Lower leg skin (tissue), 4 donors: ENCODE results near the gene PRKCH. TPM values are rescaled to one million over a fixed set of nuclear protein-coding genes. Genes with fewer than 3 reads are reported as not detected.

Experiments used
- DNase-seq, 2 donors: peaks; one replicate each; pipeline ENCODE4 v3.0.0-alpha.2; 2019; ENCODE audit warnings: low spot score in 2 of 2
- H3K4me3 ChIP-seq: fragments of 200-600 bp; sonication (generic); 2 replicates; pipeline ENCODE4 v1.5.1; 2017; ENCODE audit warnings: mild to moderate bottlenecking, low read depth; ENCODE audit not compliant: poor library complexity, severe bottlenecking
- CTCF ChIP-seq, 3 donors: fragments of 450-650 bp; IDR thresholded peaks; one replicate each; pipeline ENCODE4 v1.5.1; 2016; ENCODE audit warnings: antibody characterized with exemption in 3 of 3, mild to moderate bottlenecking in 3 of 3, moderate library complexity in 2 of 3
- POLR2A ChIP-seq, 2 donors: fragments of 450-650 bp; IDR thresholded peaks; one replicate each; pipeline ENCODE4 v1.6.1; 2016 to 2017; ENCODE audit warnings: antibody characterized with exemption in 2 of 2, mild to moderate bottlenecking in 1 of 2, moderate library complexity in 1 of 2
- WGBS, 2 donors: methylation state at CpG; one replicate each; pipeline ENCODE4 v1.1.5; 2018; 5-methylcytosine and 5-hydroxymethylcytosine counted together
- intact Hi-C: fragments of 100-400 bp; cut with DNase I; formaldehyde crosslinking; loops from one replicate; pipeline ENCODE4 v1.15.0; 2023; ENCODE audit warnings: low total_unique reads
- total RNA-seq, 4 donors: library from RNA; depleted of rRNA; stranded (reverse); fragments of >200 nt; gene quantifications; one replicate each; pipeline ENCODE4 v1.1.0, GENCODE V29; 2016

Gene PRKCH
- total RNA-seq, 4 donors from 2014 or later: 57.3 to 103 (median 66.7) TPM

- peak in 1 of 2 donors; percentile 57 for DNase-seq
- intact Hi-C loops: no loop called here
- WGBS, 2 donors: 89 to 98% methylated on average over 7 of the region's 7 CpGs
- TF ChIP-seq CTCF (IDR thresholded peaks at IDR 0.05) (no peak), POLR2A (IDR thresholded peaks at IDR 0.05) (no peak)
- no peak overlapping the region for H3K4me3 ChIP-seq
Observed at GRCh38 chr14:61540931-61541330, 219.6 kb downstream of the PRKCH start.

GRCh38 chr14:61542848-61543790, 221.7 kb downstream of the PRKCH start:
- intact Hi-C loops: no loop called here
- TF ChIP-seq CTCF (IDR thresholded peaks at IDR 0.05) (no peak), POLR2A (IDR thresholded peaks at IDR 0.05) (no peak)
- WGBS, 2 donors: 70 to 72% methylated on average over 8 of the region's 8 CpGs
- no peak overlapping the region for H3K4me3 ChIP-seq
- peak in 1 of 2 donors; percentile 70 for DNase-seq

DNA sequence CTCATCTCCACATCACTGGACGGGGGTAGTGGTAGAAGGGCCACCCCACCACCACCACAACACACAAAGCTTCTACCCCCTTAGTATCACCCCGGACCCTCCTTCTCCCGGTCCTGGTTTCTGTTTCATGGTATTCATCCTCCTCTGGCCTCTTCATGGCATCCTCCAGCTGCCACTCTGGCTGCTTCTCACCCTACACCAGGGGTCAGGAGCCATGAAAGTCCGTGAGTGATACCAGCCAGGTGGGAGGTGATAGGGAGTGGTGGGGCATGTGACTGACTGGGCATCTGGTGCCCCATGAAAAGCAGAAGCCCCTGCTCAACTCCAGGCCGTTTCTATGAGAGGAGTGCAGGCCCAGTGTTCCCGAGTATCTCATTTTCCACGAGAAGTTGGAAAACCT, 222.6 kb downstream of the PRKCH start:
- peak in 1 of 2 donors; percentile 74 for DNase-seq
- 84 to 95% methylated on average over 7 of the region's 7 CpGs for WGBS, 2 donors
- intact Hi-C loops: no loop called here
- H3K4me3 ChIP-seq: no peak overlapping the region
- no peak for TF ChIP-seq CTCF (IDR thresholded peaks at IDR 0.05)
- TF ChIP-seq POLR2A (IDR thresholded peaks at IDR 0.05): no peak

DNA sequence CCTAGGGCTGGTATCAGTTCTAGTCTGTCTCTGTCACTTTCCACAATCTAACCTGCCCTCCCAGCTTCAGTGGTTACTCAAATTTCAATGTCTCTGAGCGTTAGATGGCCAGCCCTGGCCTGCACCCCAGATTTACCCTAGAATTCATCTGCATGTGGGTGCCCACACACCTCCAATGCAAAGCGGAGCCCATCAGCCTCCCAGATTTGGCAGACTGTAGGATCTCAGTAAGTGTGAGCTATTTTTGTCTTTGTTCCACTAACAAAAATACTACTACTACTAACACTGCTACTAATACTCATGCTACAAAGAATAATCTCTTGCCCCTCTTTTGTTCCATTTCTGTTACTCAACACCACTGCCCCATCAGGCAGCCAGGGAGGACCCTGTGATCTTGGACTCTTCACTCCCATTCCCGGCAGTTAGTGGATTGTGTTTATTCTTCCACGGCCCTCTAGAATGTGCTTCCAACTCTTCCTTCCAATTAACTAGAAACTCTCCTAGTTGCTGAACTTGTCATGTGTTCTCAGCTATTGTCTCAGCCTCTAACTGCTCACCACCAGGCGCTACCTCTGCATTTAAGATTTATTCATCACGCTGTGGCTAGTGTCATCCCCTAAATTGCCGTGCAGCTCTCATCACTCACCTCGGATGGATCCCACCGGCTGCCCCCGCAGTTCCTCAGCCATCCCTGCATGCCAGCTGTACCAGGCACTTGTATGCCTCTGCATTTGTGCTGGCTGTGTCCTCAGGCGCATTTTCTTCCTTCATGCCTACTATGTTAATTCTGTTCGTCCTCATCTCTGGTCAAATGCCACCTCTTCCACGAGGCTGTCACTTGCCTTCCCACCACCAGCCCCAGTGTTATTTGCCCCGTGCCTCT, 223.3 kb downstream of the PRKCH start:
- intact Hi-C loops: no loop called here
- no peak overlapping the region for H3K4me3 ChIP-seq
- TF ChIP-seq POLR2A (IDR thresholded peaks at IDR 0.05): no peak
- no peak for TF ChIP-seq CTCF (IDR thresholded peaks at IDR 0.05)
- 85 to 88% methylated on average over 14 of the region's 14 CpGs for WGBS, 2 donors
- DNase-seq: peak in 1 of 2 donors; percentile 69

DNA sequence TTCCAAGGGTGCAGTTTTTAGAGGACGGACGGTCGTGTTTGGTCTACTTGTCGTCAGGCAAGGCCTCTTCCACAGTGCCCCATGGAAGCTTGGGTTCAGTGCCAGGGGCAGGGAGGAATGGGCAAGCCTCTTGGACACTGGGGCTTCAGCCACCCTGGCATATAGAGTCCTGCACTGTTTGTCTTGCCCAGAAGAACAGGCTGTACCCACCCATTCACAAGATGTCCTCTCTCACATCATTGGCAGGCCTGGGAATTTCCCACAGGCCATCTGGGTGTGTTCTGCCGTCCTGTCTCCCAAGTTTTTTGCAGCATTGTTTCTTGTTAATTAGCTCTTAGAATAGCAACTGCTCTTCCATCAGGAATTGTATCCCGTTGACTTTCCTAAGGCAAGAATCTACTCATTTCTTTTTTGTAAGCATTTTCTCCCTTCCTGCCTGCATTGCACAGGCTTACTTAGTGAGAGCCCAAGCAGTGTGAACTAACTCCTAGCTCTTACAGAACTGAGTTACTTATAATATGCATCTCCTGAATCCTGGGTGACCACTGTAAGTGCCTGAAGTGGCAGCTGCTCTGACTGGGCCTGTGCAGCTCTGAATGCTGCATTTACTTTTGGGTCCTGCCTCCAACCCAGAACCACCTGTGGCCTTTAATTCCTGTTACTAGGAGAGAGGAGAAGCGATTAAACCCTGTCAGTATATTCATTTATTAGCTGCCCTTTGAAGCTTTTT, 224.5 kb downstream of the PRKCH start:
- intact Hi-C loops: no loop called here
- no peak overlapping the region for H3K4me3 ChIP-seq
- 68 to 84% methylated on average over 7 of the region's 7 CpGs for WGBS, 2 donors
- no peak for TF ChIP-seq CTCF (IDR thresholded peaks at IDR 0.05)
- no peak for TF ChIP-seq POLR2A (IDR thresholded peaks at IDR 0.05)
- peak in 1 of 2 donors; percentile 79 for DNase-seq
